Measurements from ENCODE around the gene PI16. TPM values are rescaled to one million over a fixed set of nuclear protein-coding genes. Genes with fewer than 3 reads are reported as not detected.
A peak's percentile ranks its signal among the peaks of the same experiment; 100 is the strongest.

The PI16 gene
- polyA plus RNA-seq, 3 donors, result 0.22 TPM; not detected in 2

GRCh38 chr6:36969240-36969691 is 14.7 kb downstream of the PI16 start:
- Mint-ChIP-seq H3K9me3 (no peaks in the 10 kb centered on the region), H3K4me1 (peaks cover 7% of the 10 kb centered on the region), H3K27ac (peak overlapping the region in 3 of 7 donors; percentile 36 to 57 (median 37)), H3K36me3 (peaks cover 75 to 77% of the 10 kb centered on the region in 2 donors), H3K27me3 (ENCODE audit: low read depth in 3 of 3) (peaks cover 0 to 1% (median 1%) of the 10 kb centered on the region in 3 donors), H3K4me3 (no peak overlapping the region)
- no peak overlapping the region for H3K27ac ChIP-seq (ENCODE audit: low read depth in 1 of 2, low read length in 2 of 2)
- H3K4me2 ChIP-seq (replicated peaks; ENCODE audit: extremely low read depth, low read length, poor library complexity, severe bottlenecking), result no peak overlapping the region
- DNase-seq, result no peak
- peaks cover 0 to 2% of the 10 kb centered on the region in 2 donors for H3K4me1 ChIP-seq (ENCODE audit: control insufficient read depth in 1 of 2, insufficient read depth in 2 of 2, low read length in 2 of 2)
- peaks cover 74% of the 10 kb centered on the region in 2 donors for H3K36me3 ChIP-seq (replicated peaks in 1 of 2; ENCODE audit: control insufficient read depth in 1 of 2, insufficient read depth in 2 of 2, low read length in 2 of 2)
- H4K20me1 ChIP-seq (ENCODE audit: insufficient read depth, low read length), result peaks cover 44% of the 10 kb centered on the region
- intact Hi-C loops (cut with micrococcal nuclease), result loop anchor here in 1 of 2 donors (10.0 kb wide), 1 partner anchor 46 kb away; no protein-coding TSS in a partner anchor
- no peak overlapping the region for H2AFZ ChIP-seq (ENCODE audit: insufficient read depth, low read depth, low read length, poor library complexity, severe bottlenecking)
- H3K9ac ChIP-seq (ENCODE audit: insufficient read depth, low read length, poor library complexity, severe bottlenecking), result no peak overlapping the region
- WGBS (ENCODE audit: insufficient coverage), result 96% methylated on average over 14 of the region's 14 CpGs
- H3K79me2 ChIP-seq (ENCODE audit: insufficient read depth, low read length), result no peaks in the 10 kb centered on the region
- no peaks in the 10 kb centered on the region for H3K9me3 ChIP-seq (replicated peaks in 1 of 2; ENCODE audit: control insufficient read depth in 1 of 2, insufficient read depth in 1 of 2, low read length in 2 of 2)
- TF ChIP-seq, protein P1, sequence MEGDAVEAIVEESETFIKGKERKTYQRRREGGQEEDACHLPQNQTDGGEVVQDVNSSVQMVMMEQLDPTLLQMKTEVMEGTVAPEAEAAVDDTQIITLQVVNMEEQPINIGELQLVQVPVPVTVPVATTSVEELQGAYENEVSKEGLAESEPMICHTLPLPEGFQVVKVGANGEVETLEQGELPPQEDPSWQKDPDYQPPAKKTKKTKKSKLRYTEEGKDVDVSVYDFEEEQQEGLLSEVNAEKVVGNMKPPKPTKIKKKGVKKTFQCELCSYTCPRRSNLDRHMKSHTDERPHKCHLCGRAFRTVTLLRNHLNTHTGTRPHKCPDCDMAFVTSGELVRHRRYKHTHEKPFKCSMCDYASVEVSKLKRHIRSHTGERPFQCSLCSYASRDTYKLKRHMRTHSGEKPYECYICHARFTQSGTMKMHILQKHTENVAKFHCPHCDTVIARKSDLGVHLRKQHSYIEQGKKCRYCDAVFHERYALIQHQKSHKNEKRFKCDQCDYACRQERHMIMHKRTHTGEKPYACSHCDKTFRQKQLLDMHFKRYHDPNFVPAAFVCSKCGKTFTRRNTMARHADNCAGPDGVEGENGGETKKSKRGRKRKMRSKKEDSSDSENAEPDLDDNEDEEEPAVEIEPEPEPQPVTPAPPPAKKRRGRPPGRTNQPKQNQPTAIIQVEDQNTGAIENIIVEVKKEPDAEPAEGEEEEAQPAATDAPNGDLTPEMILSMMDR (IDR thresholded peaks at IDR 0.05), result no peak
- H3K27me3 ChIP-seq (ENCODE audit: control insufficient read depth in 2 of 2, insufficient read depth in 2 of 2, low read length in 2 of 2), result no peaks in the 10 kb centered on the region
- no peak overlapping the region for H3K4me3 ChIP-seq (replicated peaks in 1 of 3; ENCODE audit: low read depth in 2 of 3, low read length in 3 of 3)

- TF ChIP-seq, protein P1 (IDR thresholded peaks at IDR 0.05), result no peak
- no peak overlapping the region for H3K4me2 ChIP-seq (replicated peaks; ENCODE audit: extremely low read depth, low read length, poor library complexity, severe bottlenecking)
- no peak overlapping the region for H3K27ac ChIP-seq (ENCODE audit: low read depth in 1 of 2, low read length in 2 of 2)
- 100% methylated on average over 5 of the region's 17 CpGs for WGBS (ENCODE audit: insufficient coverage)
- H3K4me1 Mint-ChIP-seq, result no peaks in the 10 kb centered on the region
- no peaks in the 10 kb centered on the region for H3K9me3 Mint-ChIP-seq
- H3K4me3 ChIP-seq (replicated peaks in 1 of 3; ENCODE audit: low read depth in 2 of 3, low read length in 3 of 3), result no peak overlapping the region
- peaks cover 84% of the 10 kb centered on the region in 2 donors for H3K36me3 ChIP-seq (replicated peaks in 1 of 2; ENCODE audit: control insufficient read depth in 1 of 2, insufficient read depth in 2 of 2, low read length in 2 of 2)
- H3K4me3 Mint-ChIP-seq, result no peak overlapping the region
- H3K27me3 Mint-ChIP-seq (ENCODE audit: low read depth in 3 of 3), result peaks cover 0 to 1% (median 1%) of the 10 kb centered on the region in 3 donors
- H2AFZ ChIP-seq (ENCODE audit: insufficient read depth, low read depth, low read length, poor library complexity, severe bottlenecking), result no peak overlapping the region
- peaks cover 51% of the 10 kb centered on the region for H4K20me1 ChIP-seq (ENCODE audit: insufficient read depth, low read length)
- H3K9me3 ChIP-seq (replicated peaks in 1 of 2; ENCODE audit: control insufficient read depth in 1 of 2, insufficient read depth in 1 of 2, low read length in 2 of 2), result no peaks in the 10 kb centered on the region
- no peaks in the 10 kb centered on the region for H3K27me3 ChIP-seq (ENCODE audit: control insufficient read depth in 2 of 2, insufficient read depth in 2 of 2, low read length in 2 of 2)
- H3K36me3 Mint-ChIP-seq, result peaks cover 84 to 87% of the 10 kb centered on the region in 2 donors
- H3K79me2 ChIP-seq (ENCODE audit: insufficient read depth, low read length), result no peaks in the 10 kb centered on the region
- no peaks in the 10 kb centered on the region for H3K4me1 ChIP-seq (ENCODE audit: control insufficient read depth in 1 of 2, insufficient read depth in 2 of 2, low read length in 2 of 2)
- peak overlapping the region in 2 of 7 donors; percentile 9 to 15 for H3K27ac Mint-ChIP-seq
- H3K9ac ChIP-seq (ENCODE audit: insufficient read depth, low read length, poor library complexity, severe bottlenecking), result no peak overlapping the region
- DNase-seq, result no peak
- intact Hi-C loops (cut with micrococcal nuclease), result loop anchor here in 1 of 2 donors (10.0 kb wide), 1 partner anchor 45 kb away; no protein-coding TSS in a partner anchor
These were observed 15.7 kb downstream of the PI16 start for GRCh38 chr6:36969988-36970891.

All from CD14-positive monocyte (primary cell).